Neural cell (in vitro differentiated cells): Measurements from ENCODE around the gene TMA7B. TPM values are rescaled to one million over a fixed set of nuclear protein-coding genes. Genes with fewer than 3 reads are reported as not detected.

Source experiments
- H2AFZ ChIP-seq: fragments of 200-600, 300-800 bp; sonication (generic), shearing (Covaris generic); 2 replicates; pipeline ENCODE4 v1.6.0; 2014; ENCODE audit warnings: low read depth, mild to moderate bottlenecking, antibody characterized with exemption, low read length, moderate library complexity
- H3F3A ChIP-seq: fragments of 200-600 bp; shearing (Covaris generic); 2 replicates; pipeline ENCODE4 v1.6.1; 2016; ENCODE audit warnings: mild to moderate bottlenecking, moderate library complexity, mixed read lengths, antibody characterized with exemption, low read length; ENCODE audit not compliant: insufficient read depth, poor library complexity, severe bottlenecking
- H3K27ac ChIP-seq: fragments of 200-600, 300-800 bp; sonication (generic), shearing (Covaris generic); 2 replicates; pipeline ENCODE4 v1.5.1; 2014; ENCODE audit warnings: mild to moderate bottlenecking, low read length, moderate library complexity
- H3K27me3 ChIP-seq: fragments of 300-800, 200-600 bp; sonication (generic), shearing (Covaris generic); 2 replicates; pipeline ENCODE4 v1.6.0; 2014; ENCODE audit warnings: mild to moderate bottlenecking, low read depth, low read length, moderate library complexity; ENCODE audit not compliant: insufficient read depth
- H3K36me3 ChIP-seq: fragments of 300-800, 200-600 bp; sonication (generic), shearing (Covaris generic); 2 replicates; pipeline ENCODE4 v1.5.1; 2014; ENCODE audit warnings: mild to moderate bottlenecking, antibody characterized with exemption, low read length, moderate library complexity; ENCODE audit not compliant: insufficient read depth
- H3K4me2 ChIP-seq: fragments of 300-800, 200-600 bp; sonication (generic), shearing (Covaris generic); 2 replicates; pipeline ENCODE4 v1.6.0; 2014; ENCODE audit warnings: mild to moderate bottlenecking, low read length
- H3K4me3 ChIP-seq: fragments of 300-800, 200-600 bp; sonication (generic), shearing (Covaris generic); 2 replicates; pipeline ENCODE4 v1.5.1; 2014; ENCODE audit warnings: mild to moderate bottlenecking, low read length, moderate library complexity
- H3K79me2 ChIP-seq: fragments of 200-600 bp; shearing (Covaris generic); replicated peaks from 2 replicates; pipeline ENCODE4 v1.6.0; 2014; ENCODE audit warnings: mild to moderate bottlenecking, low read length, moderate library complexity; ENCODE audit not compliant: insufficient read depth
- H3K9ac ChIP-seq: fragments of 300-800, 200-600 bp; sonication (generic), shearing (Covaris generic); 2 replicates; pipeline ENCODE4 v1.6.1; 2016; ENCODE audit warnings: mild to moderate bottlenecking, low read length, mixed read lengths
- H3K9me2 ChIP-seq: fragments of 200-600 bp; shearing (Covaris generic); 2 replicates; pipeline ENCODE4 v1.6.1; 2016; ENCODE audit warnings: mild to moderate bottlenecking, low read length, mixed read lengths; ENCODE audit not compliant: insufficient read depth
- H3K9me3 ChIP-seq: fragments of 200-600, 300-800 bp; sonication (generic), shearing (Covaris generic); 2 replicates; pipeline ENCODE4 v1.6.1; 2016; ENCODE audit warnings: mild to moderate bottlenecking, mixed run types, low read length, moderate library complexity, mixed read lengths
- H4K20me1 ChIP-seq: fragments of 200-600 bp; shearing (Covaris generic); 2 replicates; pipeline ENCODE4 v1.6.1; 2016; ENCODE audit warnings: mild to moderate bottlenecking, mixed run types; ENCODE audit not compliant: insufficient read depth
- EP300 ChIP-seq: fragments of 450-650 bp; conservative IDR thresholded peaks from 2 replicates; pipeline ENCODE4 v1.6.1; 2014; ENCODE audit warnings: antibody characterized with exemption, mild to moderate bottlenecking, moderate library complexity; ENCODE audit not compliant: poor library complexity, severe bottlenecking
- EZH2 ChIP-seq: fragments of 200-600, 300-800 bp; shearing (Covaris generic), sonication (generic); IDR thresholded peaks from 2 replicates; pipeline ENCODE4 v1.6.1; 2014; ENCODE audit warnings: antibody characterized with exemption, low read length, borderline replicate concordance, mild to moderate bottlenecking; ENCODE audit not compliant: insufficient read depth, poor library complexity, severe bottlenecking
- MXI1 ChIP-seq: fragments of 450-650 bp; conservative IDR thresholded peaks from 2 replicates; pipeline ENCODE4 v1.6.1; 2014; ENCODE audit warnings: antibody characterized with exemption, mild to moderate bottlenecking; ENCODE audit not compliant: poor library complexity, severe bottlenecking
- POLR2AphosphoS5 ChIP-seq: IDR thresholded peaks from 2 replicates; pipeline ENCODE4 v1.6.1; 2012
- RAD21 ChIP-seq: fragments of 450-650 bp; conservative IDR thresholded peaks from 2 replicates; pipeline ENCODE4 v1.6.1; 2014; ENCODE audit warnings: antibody characterized with exemption, mild to moderate bottlenecking, moderate library complexity
- SMC3 ChIP-seq: fragments of 450-650 bp; conservative IDR thresholded peaks from 2 replicates; pipeline ENCODE4 v1.6.1; 2014; ENCODE audit warnings: antibody characterized with exemption, mild to moderate bottlenecking, moderate library complexity; ENCODE audit not compliant: poor library complexity
- TAF1 ChIP-seq: IDR thresholded peaks from 2 replicates; pipeline ENCODE4 v1.6.1; 2012; ENCODE audit warnings: low read depth
- polyA plus RNA-seq: library from polyadenylated mRNA; depleted of rRNA; stranded (reverse); fragments of >200 nt; gene quantifications from 2 replicates; pipeline ENCODE4 v1.2.3, GENCODE V29; 2014
- TF ChIP-seq, protein P1 (sequence below): IDR thresholded peaks from 2 replicates; pipeline ENCODE4 v1.6.1; 2012; ENCODE audit warnings: borderline replicate concordance
- TF ChIP-seq, protein P2 (sequence below): fragments of 450-650 bp; IDR thresholded peaks from 2 replicates; pipeline ENCODE4 v1.5.1; 2014; ENCODE audit warnings: antibody characterized with exemption, mild to moderate bottlenecking, moderate library complexity; ENCODE audit not compliant: poor library complexity, severe bottlenecking

Gene TMA7B
- polyA plus RNA-seq, 1 donor from 2014 or later: not detected

DNA sequence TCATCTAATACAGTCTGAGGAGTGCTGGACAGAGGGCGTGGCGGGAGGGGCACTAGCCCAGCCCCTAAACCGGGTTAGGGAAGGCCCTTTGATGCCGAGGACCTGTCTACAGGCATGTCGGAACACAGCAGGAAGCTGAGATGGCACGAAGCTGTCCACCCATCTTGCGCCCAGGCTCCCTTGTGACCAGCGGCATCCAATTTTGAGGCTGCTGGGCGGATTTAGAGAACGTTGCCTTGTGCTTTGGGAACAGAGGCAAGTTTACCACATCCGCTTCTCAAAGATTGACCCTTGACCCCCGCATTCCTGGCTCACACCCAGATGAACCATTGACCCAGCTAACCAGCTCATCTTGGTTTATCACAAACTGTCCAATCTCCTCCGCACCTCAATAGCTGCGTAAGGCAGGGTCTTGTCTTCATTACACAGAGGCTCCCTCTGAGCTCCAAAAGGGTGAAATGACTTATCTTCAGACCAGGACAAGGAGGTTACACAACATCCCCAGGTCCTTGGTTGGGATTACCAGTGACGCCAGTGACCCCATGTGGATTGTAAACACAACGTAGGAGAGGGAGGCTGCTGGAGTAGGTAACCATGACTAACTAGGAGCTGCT is 39.1 kb downstream of the TMA7B start:
- no peaks in the 10 kb centered on the region for H3K9me2 ChIP-seq
- H3K9me3 ChIP-seq: no peaks in the 10 kb centered on the region
- no peaks in the 10 kb centered on the region for H3F3A ChIP-seq
- H3K27me3 ChIP-seq: peaks cover 19% of the 10 kb centered on the region
- H4K20me1 ChIP-seq: no peaks in the 10 kb centered on the region
- no peak overlapping the region for H2AFZ ChIP-seq
- TF ChIP-seq POLR2AphosphoS5: no peak
- TF ChIP-seq, protein P1, sequence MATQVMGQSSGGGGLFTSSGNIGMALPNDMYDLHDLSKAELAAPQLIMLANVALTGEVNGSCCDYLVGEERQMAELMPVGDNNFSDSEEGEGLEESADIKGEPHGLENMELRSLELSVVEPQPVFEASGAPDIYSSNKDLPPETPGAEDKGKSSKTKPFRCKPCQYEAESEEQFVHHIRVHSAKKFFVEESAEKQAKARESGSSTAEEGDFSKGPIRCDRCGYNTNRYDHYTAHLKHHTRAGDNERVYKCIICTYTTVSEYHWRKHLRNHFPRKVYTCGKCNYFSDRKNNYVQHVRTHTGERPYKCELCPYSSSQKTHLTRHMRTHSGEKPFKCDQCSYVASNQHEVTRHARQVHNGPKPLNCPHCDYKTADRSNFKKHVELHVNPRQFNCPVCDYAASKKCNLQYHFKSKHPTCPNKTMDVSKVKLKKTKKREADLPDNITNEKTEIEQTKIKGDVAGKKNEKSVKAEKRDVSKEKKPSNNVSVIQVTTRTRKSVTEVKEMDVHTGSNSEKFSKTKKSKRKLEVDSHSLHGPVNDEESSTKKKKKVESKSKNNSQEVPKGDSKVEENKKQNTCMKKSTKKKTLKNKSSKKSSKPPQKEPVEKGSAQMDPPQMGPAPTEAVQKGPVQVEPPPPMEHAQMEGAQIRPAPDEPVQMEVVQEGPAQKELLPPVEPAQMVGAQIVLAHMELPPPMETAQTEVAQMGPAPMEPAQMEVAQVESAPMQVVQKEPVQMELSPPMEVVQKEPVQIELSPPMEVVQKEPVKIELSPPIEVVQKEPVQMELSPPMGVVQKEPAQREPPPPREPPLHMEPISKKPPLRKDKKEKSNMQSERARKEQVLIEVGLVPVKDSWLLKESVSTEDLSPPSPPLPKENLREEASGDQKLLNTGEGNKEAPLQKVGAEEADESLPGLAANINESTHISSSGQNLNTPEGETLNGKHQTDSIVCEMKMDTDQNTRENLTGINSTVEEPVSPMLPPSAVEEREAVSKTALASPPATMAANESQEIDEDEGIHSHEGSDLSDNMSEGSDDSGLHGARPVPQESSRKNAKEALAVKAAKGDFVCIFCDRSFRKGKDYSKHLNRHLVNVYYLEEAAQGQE: no peak
- TF ChIP-seq, protein P2, sequence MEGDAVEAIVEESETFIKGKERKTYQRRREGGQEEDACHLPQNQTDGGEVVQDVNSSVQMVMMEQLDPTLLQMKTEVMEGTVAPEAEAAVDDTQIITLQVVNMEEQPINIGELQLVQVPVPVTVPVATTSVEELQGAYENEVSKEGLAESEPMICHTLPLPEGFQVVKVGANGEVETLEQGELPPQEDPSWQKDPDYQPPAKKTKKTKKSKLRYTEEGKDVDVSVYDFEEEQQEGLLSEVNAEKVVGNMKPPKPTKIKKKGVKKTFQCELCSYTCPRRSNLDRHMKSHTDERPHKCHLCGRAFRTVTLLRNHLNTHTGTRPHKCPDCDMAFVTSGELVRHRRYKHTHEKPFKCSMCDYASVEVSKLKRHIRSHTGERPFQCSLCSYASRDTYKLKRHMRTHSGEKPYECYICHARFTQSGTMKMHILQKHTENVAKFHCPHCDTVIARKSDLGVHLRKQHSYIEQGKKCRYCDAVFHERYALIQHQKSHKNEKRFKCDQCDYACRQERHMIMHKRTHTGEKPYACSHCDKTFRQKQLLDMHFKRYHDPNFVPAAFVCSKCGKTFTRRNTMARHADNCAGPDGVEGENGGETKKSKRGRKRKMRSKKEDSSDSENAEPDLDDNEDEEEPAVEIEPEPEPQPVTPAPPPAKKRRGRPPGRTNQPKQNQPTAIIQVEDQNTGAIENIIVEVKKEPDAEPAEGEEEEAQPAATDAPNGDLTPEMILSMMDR: no peak
- no peak for TF ChIP-seq TAF1
- no peak for TF ChIP-seq EP300
- TF ChIP-seq EZH2: no peak
- no peak for TF ChIP-seq MXI1
- TF ChIP-seq SMC3: no peak
- no peak for TF ChIP-seq RAD21
- H3K36me3 ChIP-seq: no peaks in the 10 kb centered on the region
- H3K9ac ChIP-seq: no peak overlapping the region
- H3K27ac ChIP-seq: no peak overlapping the region
- H3K79me2 ChIP-seq: no peaks in the 10 kb centered on the region
- no peak overlapping the region for H3K4me3 ChIP-seq
- H3K4me2 ChIP-seq: no peak overlapping the region

- no peak overlapping the region for H3K4me3 ChIP-seq
- H3K79me2 ChIP-seq: no peaks in the 10 kb centered on the region
- H3K36me3 ChIP-seq: no peaks in the 10 kb centered on the region
- TF ChIP-seq, protein P1: no peak
- no peak for TF ChIP-seq EP300
- no peaks in the 10 kb centered on the region for H4K20me1 ChIP-seq
- no peaks in the 10 kb centered on the region for H3K9me3 ChIP-seq
- H2AFZ ChIP-seq: no peak overlapping the region
- peaks cover 16% of the 10 kb centered on the region for H3K27me3 ChIP-seq
- H3K9me2 ChIP-seq: no peaks in the 10 kb centered on the region
- no peak overlapping the region for H3K9ac ChIP-seq
- H3K27ac ChIP-seq: no peak overlapping the region
- no peaks in the 10 kb centered on the region for H3F3A ChIP-seq
- H3K4me2 ChIP-seq: no peak overlapping the region
Measured at GRCh38 chr22:40000171-40000570, 40.0 kb downstream of the TMA7B start.
